ENCODE data around the gene TRAFD1. TPM values are rescaled to one million over a fixed set of nuclear protein-coding genes. Genes with fewer than 3 reads are reported as not detected.
A peak's percentile ranks its signal among the peaks of the same experiment; 100 is the strongest.

TRAFD1 gene
- total RNA-seq, 2 donors from 2014 or later: 24.3 to 26.2 TPM

GRCh38 chr12:112196196-112196875 lies 71.0 kb downstream of the TRAFD1 start:
- H3K27me3 Mint-ChIP-seq: no peaks in the 10 kb centered on the region
- no peak overlapping the region for H3K4me3 Mint-ChIP-seq
- no peaks in the 10 kb centered on the region for H3K9me3 ChIP-seq (ENCODE audit: control insufficient read depth, low read length, poor library complexity, severe bottlenecking)
- H3K27ac Mint-ChIP-seq: peak overlapping the region; percentile 9
- no peak for DNase-seq
- H3K36me3 Mint-ChIP-seq (ENCODE audit: low read depth): peaks cover 12% of the 10 kb centered on the region
- H3K4me1 Mint-ChIP-seq: peaks cover 4% of the 10 kb centered on the region
- ATAC-seq: no peak

DNA sequence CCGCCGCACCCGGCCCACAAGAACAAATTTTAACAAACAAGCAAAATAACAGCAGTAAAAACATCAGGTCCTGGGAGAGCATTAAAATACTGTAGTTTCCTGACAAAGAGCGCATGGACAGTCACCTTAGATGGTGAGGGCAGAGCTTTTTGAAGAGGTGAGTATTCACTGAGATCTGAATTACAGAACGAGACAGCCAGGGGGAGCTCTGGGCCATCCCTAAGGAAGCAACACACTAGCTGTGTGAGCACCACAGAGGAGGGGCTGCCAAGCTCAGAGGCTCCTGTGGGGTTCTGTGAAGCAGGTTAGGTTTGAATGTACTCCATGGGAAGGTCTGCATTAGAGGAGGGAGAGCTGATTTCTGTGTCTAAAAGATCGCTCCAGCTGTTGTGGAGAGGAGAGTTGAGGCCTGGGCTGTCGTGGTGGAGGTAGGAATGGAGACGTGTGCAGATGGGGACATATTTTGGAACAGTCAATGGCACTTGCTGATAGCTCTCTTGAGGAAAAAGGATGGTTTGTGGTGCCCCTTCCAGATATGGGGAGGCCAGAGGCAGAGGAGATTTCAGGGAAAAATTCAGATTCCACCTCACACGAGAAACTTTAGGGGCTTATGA lies 72.9 kb downstream of the TRAFD1 start:
- peaks cover 4% of the 10 kb centered on the region for H3K4me1 Mint-ChIP-seq
- peak; percentile 74 for ATAC-seq
- peaks cover 9% of the 10 kb centered on the region for H3K36me3 Mint-ChIP-seq (ENCODE audit: low read depth)
- H3K27me3 Mint-ChIP-seq: no peaks in the 10 kb centered on the region
- no peak overlapping the region for H3K4me3 Mint-ChIP-seq
- no peaks in the 10 kb centered on the region for H3K9me3 ChIP-seq (ENCODE audit: control insufficient read depth, low read length, poor library complexity, severe bottlenecking)
- peak in 1 of 3 donors; percentile 22 for DNase-seq
- peak overlapping the region; percentile 60 for H3K27ac Mint-ChIP-seq

- Mint-ChIP-seq H3K4me1 (peaks cover 4% of the 10 kb centered on the region), H3K27me3 (no peaks in the 10 kb centered on the region), H3K27ac (no peak overlapping the region), H3K4me3 (no peak overlapping the region), H3K36me3 (ENCODE audit: low read depth) (peaks cover 9% of the 10 kb centered on the region)
- ATAC-seq (no peak), DNase-seq (no peak)
- H3K9me3 ChIP-seq (ENCODE audit: control insufficient read depth, low read length, poor library complexity, severe bottlenecking): no peaks in the 10 kb centered on the region
These were observed 73.8 kb downstream of the TRAFD1 start for GRCh38 chr12:112199136-112199535.

Other genes with a start within 250 kb of the TRAFD1 start
- 10 to 100 TPM; 22.4 to 28.4 TPM for gene TMEM116, start 112.4 kb upstream of the TRAFD1 start, total RNA-seq
- gene ERP29, start 112.1 kb upstream of the TRAFD1 start, total RNA-seq: 100 to 1,000 TPM; 104 to 124 TPM
- 10 to 100 TPM; 29.9 to 34.7 TPM for gene NAA25, start 16.8 kb upstream of the TRAFD1 start, total RNA-seq